ENCODE measurements around the gene TASP1.

The TASP1 gene

DNA sequence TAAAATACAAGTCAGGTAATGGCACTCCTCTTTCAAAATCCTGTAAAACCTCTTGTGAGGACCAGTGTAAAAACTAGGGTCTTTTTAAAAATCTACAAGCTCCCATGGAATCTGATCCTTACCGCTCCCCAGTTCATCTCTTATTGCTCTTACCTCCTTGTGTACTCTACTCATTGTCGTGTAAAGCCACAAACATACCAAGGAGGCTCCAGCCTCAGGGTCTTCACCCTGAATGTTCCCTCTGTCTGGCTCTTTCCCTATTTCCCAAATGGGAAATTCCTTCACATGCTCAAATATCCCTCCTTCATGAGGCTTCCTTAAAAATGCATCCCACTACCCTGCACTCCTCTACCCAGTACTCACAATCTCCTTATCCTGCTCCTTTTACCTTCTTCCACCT lies 67.1 kb downstream of the TASP1 start:
- Histone ChIP-seq H3K79me2 (ENCODE audit: insufficient read depth, low read length) (peaks cover 97% of the 10 kb centered on the region), H3K27me3 (ENCODE audit: insufficient read depth, low read length, poor library complexity) (no peaks in the 10 kb centered on the region), H3K36me3 (ENCODE audit: insufficient read depth, low read length) (peaks cover 97% of the 10 kb centered on the region), H3K9ac (ENCODE audit: low read depth, low read length) (no peak overlapping the region), H3K27ac (ENCODE audit: low read length) (peak overlapping the region; percentile 24; the same call in 1 of the 2 replicates), H3K4me1 (ENCODE audit: insufficient read depth, low read length) (no peaks in the 10 kb centered on the region), H3K4me3 (ENCODE audit: low read depth in 1 of 2, low read length in 2 of 2) (no peak overlapping the region), H3K4me2 (ENCODE audit: insufficient read depth, low read length) (no peak overlapping the region), H4K20me1 (ENCODE audit: insufficient read depth, low read length) (no peaks in the 10 kb centered on the region), H3K9me3 (ENCODE audit: insufficient read depth, low read length, severe bottlenecking) (no peaks in the 10 kb centered on the region), H2AFZ (ENCODE audit: low read depth, low read length) (no peak overlapping the region)
- TF ChIP-seq, protein P1, sequence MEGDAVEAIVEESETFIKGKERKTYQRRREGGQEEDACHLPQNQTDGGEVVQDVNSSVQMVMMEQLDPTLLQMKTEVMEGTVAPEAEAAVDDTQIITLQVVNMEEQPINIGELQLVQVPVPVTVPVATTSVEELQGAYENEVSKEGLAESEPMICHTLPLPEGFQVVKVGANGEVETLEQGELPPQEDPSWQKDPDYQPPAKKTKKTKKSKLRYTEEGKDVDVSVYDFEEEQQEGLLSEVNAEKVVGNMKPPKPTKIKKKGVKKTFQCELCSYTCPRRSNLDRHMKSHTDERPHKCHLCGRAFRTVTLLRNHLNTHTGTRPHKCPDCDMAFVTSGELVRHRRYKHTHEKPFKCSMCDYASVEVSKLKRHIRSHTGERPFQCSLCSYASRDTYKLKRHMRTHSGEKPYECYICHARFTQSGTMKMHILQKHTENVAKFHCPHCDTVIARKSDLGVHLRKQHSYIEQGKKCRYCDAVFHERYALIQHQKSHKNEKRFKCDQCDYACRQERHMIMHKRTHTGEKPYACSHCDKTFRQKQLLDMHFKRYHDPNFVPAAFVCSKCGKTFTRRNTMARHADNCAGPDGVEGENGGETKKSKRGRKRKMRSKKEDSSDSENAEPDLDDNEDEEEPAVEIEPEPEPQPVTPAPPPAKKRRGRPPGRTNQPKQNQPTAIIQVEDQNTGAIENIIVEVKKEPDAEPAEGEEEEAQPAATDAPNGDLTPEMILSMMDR (IDR thresholded peaks at IDR 0.05; ENCODE audit: borderline replicate concordance, extremely low read depth, low read length, poor library complexity, severe bottlenecking): no peak
- TF ChIP-seq EZH2 (IDR thresholded peaks at IDR 0.05; ENCODE audit: borderline replicate concordance, low read depth, low read length, severe bottlenecking): no peak
- ATAC-seq (ENCODE audit: insufficient read depth, low read depth): peak; percentile 20; the same call in 1 of the 3 replicates
- DNase-seq: no peak

DNA sequence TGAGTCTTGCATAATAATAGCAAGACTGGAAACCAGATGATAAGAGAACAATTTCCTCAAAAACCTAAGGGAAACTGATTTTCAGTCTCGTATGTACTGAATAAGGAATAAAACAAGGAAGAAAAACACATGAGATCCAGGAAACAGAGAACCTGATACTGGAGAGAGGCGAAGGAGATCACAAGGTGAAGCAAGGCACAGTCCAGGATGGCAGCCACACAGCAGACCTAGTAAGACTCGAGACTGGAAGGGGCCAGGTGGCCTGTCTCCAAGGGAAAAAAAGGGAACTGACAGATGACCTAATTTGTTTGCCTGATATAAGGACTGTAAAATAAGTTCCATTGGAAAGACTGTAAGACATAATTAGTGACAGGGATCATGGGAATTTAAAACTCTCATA lies 71.1 kb downstream of the TASP1 start:
- no peak overlapping the region for H2AFZ ChIP-seq (ENCODE audit: low read depth, low read length)
- no peak overlapping the region for H3K4me3 ChIP-seq (ENCODE audit: low read depth in 1 of 2, low read length in 2 of 2)
- no peaks in the 10 kb centered on the region for H3K9me3 ChIP-seq (ENCODE audit: insufficient read depth, low read length, severe bottlenecking)
- DNase-seq (no peak), ATAC-seq (ENCODE audit: insufficient read depth, low read depth) (no peak)
- no peaks in the 10 kb centered on the region; the same call in 1 of the 2 replicates for H3K4me1 ChIP-seq (ENCODE audit: insufficient read depth, low read length)
- H3K9ac ChIP-seq (ENCODE audit: low read depth, low read length): no peak overlapping the region
- no peak overlapping the region for H3K4me2 ChIP-seq (ENCODE audit: insufficient read depth, low read length)
- peaks cover 87% of the 10 kb centered on the region for H3K36me3 ChIP-seq (ENCODE audit: insufficient read depth, low read length)
- H4K20me1 ChIP-seq (ENCODE audit: insufficient read depth, low read length): no peaks in the 10 kb centered on the region
- peak overlapping the region; percentile 60 for H3K27ac ChIP-seq (ENCODE audit: low read length)
- peaks cover 97% of the 10 kb centered on the region for H3K79me2 ChIP-seq (ENCODE audit: insufficient read depth, low read length)
- H3K27me3 ChIP-seq (ENCODE audit: insufficient read depth, low read length, poor library complexity): no peaks in the 10 kb centered on the region
- TF ChIP-seq, protein P1 (IDR thresholded peaks at IDR 0.05; ENCODE audit: borderline replicate concordance, extremely low read depth, low read length, poor library complexity, severe bottlenecking): no peak
- no peak for TF ChIP-seq EZH2 (IDR thresholded peaks at IDR 0.05; ENCODE audit: borderline replicate concordance, low read depth, low read length, severe bottlenecking)

DNA sequence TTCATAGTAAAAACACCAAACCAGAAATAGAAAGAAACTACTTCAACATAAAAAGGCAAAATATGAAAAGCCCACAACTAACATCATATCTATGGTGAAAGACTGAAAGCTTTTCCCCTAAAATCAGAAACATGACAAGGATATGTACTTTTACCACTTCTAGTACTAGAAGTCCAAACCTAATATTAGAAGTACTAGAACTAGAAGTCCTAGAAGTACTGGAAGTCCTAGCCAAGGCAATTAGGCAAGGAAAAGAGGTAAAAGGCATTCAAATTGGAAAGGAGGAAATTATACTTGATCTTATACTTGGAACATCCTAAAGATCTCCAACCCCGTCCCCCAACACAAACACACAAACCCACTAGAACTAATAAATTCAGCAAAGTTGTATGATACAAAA lies 74.9 kb downstream of the TASP1 start:
- ATAC-seq (ENCODE audit: insufficient read depth, low read depth) (no peak), DNase-seq (no peak)
- no peak overlapping the region for H3K4me3 ChIP-seq (ENCODE audit: low read depth in 1 of 2, low read length in 2 of 2)
- no peaks in the 10 kb centered on the region for H4K20me1 ChIP-seq (ENCODE audit: insufficient read depth, low read length)
- H3K27me3 ChIP-seq (ENCODE audit: insufficient read depth, low read length, poor library complexity): no peaks in the 10 kb centered on the region
- peak overlapping the region; percentile 9; the same call in 1 of the 2 replicates for H3K27ac ChIP-seq (ENCODE audit: low read length)
- no peak overlapping the region for H3K4me2 ChIP-seq (ENCODE audit: insufficient read depth, low read length)
- no peaks in the 10 kb centered on the region for H3K9me3 ChIP-seq (ENCODE audit: insufficient read depth, low read length, severe bottlenecking)
- H3K79me2 ChIP-seq (ENCODE audit: insufficient read depth, low read length): peaks cover 99% of the 10 kb centered on the region
- TF ChIP-seq EZH2 (IDR thresholded peaks at IDR 0.05; ENCODE audit: borderline replicate concordance, low read depth, low read length, severe bottlenecking): no peak
- TF ChIP-seq, protein P1 (IDR thresholded peaks at IDR 0.05; ENCODE audit: borderline replicate concordance, extremely low read depth, low read length, poor library complexity, severe bottlenecking): no peak
- H3K9ac ChIP-seq (ENCODE audit: low read depth, low read length): no peak overlapping the region
- peaks cover 81% of the 10 kb centered on the region for H3K36me3 ChIP-seq (ENCODE audit: insufficient read depth, low read length)
- H2AFZ ChIP-seq (ENCODE audit: low read depth, low read length): no peak overlapping the region
- peaks cover 3% of the 10 kb centered on the region; the same call in 1 of the 2 replicates for H3K4me1 ChIP-seq (ENCODE audit: insufficient read depth, low read length)

Data from DND-41 (cell line).